ENCODE data around the gene CRYGN.

- TF ChIP-seq CTCF (conservative IDR thresholded peaks at IDR 0.05 in 1 of 2, IDR thresholded peaks at IDR 0.05 in 1 of 2; ENCODE audit: extremely low read depth in 1 of 2, insufficient read depth in 1 of 2, low read depth in 1 of 2, low read length in 2 of 2) (no peak), EZH2 (IDR thresholded peaks at IDR 0.05; ENCODE audit: borderline replicate concordance, low read length) (no peak)
Observed at GRCh38 chr7:151405588-151405987, 34.4 kb downstream of the CRYGN start.
